ENCODE results near the gene LMNB1.

LMNB1 gene

GRCh38 chr5:126794157-126794828 lies 17.4 kb downstream of the LMNB1 start:
- TF ChIP-seq, protein P1, sequence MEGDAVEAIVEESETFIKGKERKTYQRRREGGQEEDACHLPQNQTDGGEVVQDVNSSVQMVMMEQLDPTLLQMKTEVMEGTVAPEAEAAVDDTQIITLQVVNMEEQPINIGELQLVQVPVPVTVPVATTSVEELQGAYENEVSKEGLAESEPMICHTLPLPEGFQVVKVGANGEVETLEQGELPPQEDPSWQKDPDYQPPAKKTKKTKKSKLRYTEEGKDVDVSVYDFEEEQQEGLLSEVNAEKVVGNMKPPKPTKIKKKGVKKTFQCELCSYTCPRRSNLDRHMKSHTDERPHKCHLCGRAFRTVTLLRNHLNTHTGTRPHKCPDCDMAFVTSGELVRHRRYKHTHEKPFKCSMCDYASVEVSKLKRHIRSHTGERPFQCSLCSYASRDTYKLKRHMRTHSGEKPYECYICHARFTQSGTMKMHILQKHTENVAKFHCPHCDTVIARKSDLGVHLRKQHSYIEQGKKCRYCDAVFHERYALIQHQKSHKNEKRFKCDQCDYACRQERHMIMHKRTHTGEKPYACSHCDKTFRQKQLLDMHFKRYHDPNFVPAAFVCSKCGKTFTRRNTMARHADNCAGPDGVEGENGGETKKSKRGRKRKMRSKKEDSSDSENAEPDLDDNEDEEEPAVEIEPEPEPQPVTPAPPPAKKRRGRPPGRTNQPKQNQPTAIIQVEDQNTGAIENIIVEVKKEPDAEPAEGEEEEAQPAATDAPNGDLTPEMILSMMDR (IDR thresholded peaks at IDR 0.05) = no peak
- Histone ChIP-seq H3K4me3 (ENCODE audit: low read depth, low read length) (no peak overlapping the region), H3K27ac (no peak overlapping the region), H3K4me2 (ENCODE audit: low read length) (no peak overlapping the region), H3K9ac (no peak overlapping the region), H3K27me3 (ENCODE audit: control insufficient read depth, insufficient read depth, low read length) (no peaks in the 10 kb centered on the region), H3K36me3 (ENCODE audit: control insufficient read depth, insufficient read depth, low read length) (no peaks in the 10 kb centered on the region), H3K79me2 (peaks cover 16% of the 10 kb centered on the region), H3K9me3 (ENCODE audit: control insufficient read depth, low read length) (no peaks in the 10 kb centered on the region), H2AFZ (no peak overlapping the region), H3K4me1 (no peaks in the 10 kb centered on the region)

GRCh38 chr5:126799780-126800179 lies 22.8 kb downstream of the LMNB1 start:
- H2AFZ ChIP-seq = no peak overlapping the region
- H3K79me2 ChIP-seq = peaks cover 10% of the 10 kb centered on the region
- no peaks in the 10 kb centered on the region for H3K36me3 ChIP-seq (ENCODE audit: control insufficient read depth, insufficient read depth, low read length)
- H3K9ac ChIP-seq = no peak overlapping the region
- no peaks in the 10 kb centered on the region for H3K27me3 ChIP-seq (ENCODE audit: control insufficient read depth, insufficient read depth, low read length)
- no peaks in the 10 kb centered on the region for H3K9me3 ChIP-seq (ENCODE audit: control insufficient read depth, low read length)
- TF ChIP-seq, protein P1 (IDR thresholded peaks at IDR 0.05) = no peak
- H3K4me1 ChIP-seq = no peaks in the 10 kb centered on the region
- no peak overlapping the region for H3K27ac ChIP-seq
- H3K4me3 ChIP-seq (ENCODE audit: low read depth, low read length) = no peak overlapping the region
- no peak overlapping the region for H3K4me2 ChIP-seq (ENCODE audit: low read length)

- Histone ChIP-seq H3K9ac (no peak overlapping the region), H3K9me3 (ENCODE audit: control insufficient read depth, low read length) (no peaks in the 10 kb centered on the region), H3K36me3 (ENCODE audit: control insufficient read depth, insufficient read depth, low read length) (no peaks in the 10 kb centered on the region), H3K4me2 (ENCODE audit: low read length) (no peak overlapping the region), H3K27me3 (ENCODE audit: control insufficient read depth, insufficient read depth, low read length) (no peaks in the 10 kb centered on the region), H3K79me2 (peaks cover 7% of the 10 kb centered on the region), H3K4me1 (no peaks in the 10 kb centered on the region), H2AFZ (no peak overlapping the region), H3K27ac (no peak overlapping the region), H3K4me3 (ENCODE audit: low read depth, low read length) (no peak overlapping the region)
- TF ChIP-seq, protein P1 (IDR thresholded peaks at IDR 0.05) = no peak
Observed at GRCh38 chr5:126801174-126801991, 24.4 kb downstream of the LMNB1 start.

DNA sequence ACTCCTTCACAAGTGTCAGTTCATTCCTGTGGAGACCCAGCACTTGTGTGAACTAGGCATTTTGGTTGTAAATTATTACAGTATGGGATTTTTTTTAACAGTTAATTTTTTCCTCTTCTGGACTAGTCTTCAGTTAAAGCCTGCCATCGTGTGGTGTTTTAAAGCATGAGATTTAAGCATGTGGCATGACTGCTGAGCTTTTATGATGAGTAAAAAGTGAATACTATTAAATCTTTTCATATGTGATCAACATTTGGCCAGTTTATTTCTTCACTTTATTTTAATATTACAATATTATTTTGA lies 25.0 kb downstream of the LMNB1 start:
- H3K9ac ChIP-seq = no peak overlapping the region
- H3K4me3 ChIP-seq (ENCODE audit: low read depth, low read length) = no peak overlapping the region
- no peaks in the 10 kb centered on the region for H3K36me3 ChIP-seq (ENCODE audit: control insufficient read depth, insufficient read depth, low read length)
- peaks cover 7% of the 10 kb centered on the region for H3K79me2 ChIP-seq
- TF ChIP-seq, protein P1 (IDR thresholded peaks at IDR 0.05) = peak; percentile 15
- no peak overlapping the region for H3K27ac ChIP-seq
- no peaks in the 10 kb centered on the region for H3K9me3 ChIP-seq (ENCODE audit: control insufficient read depth, low read length)
- no peaks in the 10 kb centered on the region for H3K27me3 ChIP-seq (ENCODE audit: control insufficient read depth, insufficient read depth, low read length)
- no peaks in the 10 kb centered on the region for H3K4me1 ChIP-seq
- H2AFZ ChIP-seq = no peak overlapping the region
- no peak overlapping the region for H3K4me2 ChIP-seq (ENCODE audit: low read length)
